DND-41 (cell line): ENCODE measurements around the gene TSG101.

Experiments
- EZH2 ChIP-seq: IDR thresholded peaks from 3 replicates; pipeline ENCODE4 v1.6.1; 2012; ENCODE audit warnings: borderline replicate concordance, low read depth, mild to moderate bottlenecking, moderate library complexity, low read length, inconsistent platforms; ENCODE audit not compliant: severe bottlenecking
- TF ChIP-seq, protein P1 (sequence below): IDR thresholded peaks from 2 replicates; pipeline ENCODE4 v1.5.1; 2012; ENCODE audit warnings: borderline replicate concordance, low read length, moderate library complexity, mild to moderate bottlenecking; ENCODE audit not compliant: poor library complexity, severe bottlenecking; ENCODE audit errors: extremely low read depth

DNA sequence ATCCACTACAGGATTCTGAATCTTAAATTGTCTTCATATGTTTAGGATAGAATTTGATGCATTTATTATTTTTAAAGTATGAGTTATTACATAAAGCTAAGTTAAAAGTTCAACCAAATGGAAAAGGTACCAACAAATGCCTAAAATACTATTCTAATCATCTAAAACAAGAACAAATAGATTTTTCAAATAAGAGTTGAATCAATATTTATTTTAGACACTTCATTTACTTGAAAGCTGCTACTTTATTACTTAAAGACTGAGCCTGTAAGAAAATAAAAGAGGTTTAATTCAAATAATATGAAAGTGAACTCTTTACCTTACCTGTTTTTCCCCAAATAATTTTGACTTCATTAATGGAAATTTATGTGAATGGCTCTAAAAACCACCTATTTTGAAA lies 54.2 kb downstream of the TSG101 start:
- TF ChIP-seq, protein P1, sequence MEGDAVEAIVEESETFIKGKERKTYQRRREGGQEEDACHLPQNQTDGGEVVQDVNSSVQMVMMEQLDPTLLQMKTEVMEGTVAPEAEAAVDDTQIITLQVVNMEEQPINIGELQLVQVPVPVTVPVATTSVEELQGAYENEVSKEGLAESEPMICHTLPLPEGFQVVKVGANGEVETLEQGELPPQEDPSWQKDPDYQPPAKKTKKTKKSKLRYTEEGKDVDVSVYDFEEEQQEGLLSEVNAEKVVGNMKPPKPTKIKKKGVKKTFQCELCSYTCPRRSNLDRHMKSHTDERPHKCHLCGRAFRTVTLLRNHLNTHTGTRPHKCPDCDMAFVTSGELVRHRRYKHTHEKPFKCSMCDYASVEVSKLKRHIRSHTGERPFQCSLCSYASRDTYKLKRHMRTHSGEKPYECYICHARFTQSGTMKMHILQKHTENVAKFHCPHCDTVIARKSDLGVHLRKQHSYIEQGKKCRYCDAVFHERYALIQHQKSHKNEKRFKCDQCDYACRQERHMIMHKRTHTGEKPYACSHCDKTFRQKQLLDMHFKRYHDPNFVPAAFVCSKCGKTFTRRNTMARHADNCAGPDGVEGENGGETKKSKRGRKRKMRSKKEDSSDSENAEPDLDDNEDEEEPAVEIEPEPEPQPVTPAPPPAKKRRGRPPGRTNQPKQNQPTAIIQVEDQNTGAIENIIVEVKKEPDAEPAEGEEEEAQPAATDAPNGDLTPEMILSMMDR: no peak
- TF ChIP-seq EZH2: no peak
